ENCODE data around the gene EDN3.
"Not testable (repeated sequence)": the region's sequence is repeated elsewhere in the genome, so short reads cannot be mapped to it uniquely, and the experiment has no call there.

The EDN3 gene

GRCh38 chr20:59309218-59309617 lies 8.8 kb downstream of the EDN3 start:
- no peak for DNase-seq

- DNase-seq, result no peak
These were observed 14.6 kb downstream of the EDN3 start for GRCh38 chr20:59314997-59315396.

GRCh38 chr20:59316911-59317731 lies 16.7 kb downstream of the EDN3 start:
- DNase-seq, result no peak

DNA sequence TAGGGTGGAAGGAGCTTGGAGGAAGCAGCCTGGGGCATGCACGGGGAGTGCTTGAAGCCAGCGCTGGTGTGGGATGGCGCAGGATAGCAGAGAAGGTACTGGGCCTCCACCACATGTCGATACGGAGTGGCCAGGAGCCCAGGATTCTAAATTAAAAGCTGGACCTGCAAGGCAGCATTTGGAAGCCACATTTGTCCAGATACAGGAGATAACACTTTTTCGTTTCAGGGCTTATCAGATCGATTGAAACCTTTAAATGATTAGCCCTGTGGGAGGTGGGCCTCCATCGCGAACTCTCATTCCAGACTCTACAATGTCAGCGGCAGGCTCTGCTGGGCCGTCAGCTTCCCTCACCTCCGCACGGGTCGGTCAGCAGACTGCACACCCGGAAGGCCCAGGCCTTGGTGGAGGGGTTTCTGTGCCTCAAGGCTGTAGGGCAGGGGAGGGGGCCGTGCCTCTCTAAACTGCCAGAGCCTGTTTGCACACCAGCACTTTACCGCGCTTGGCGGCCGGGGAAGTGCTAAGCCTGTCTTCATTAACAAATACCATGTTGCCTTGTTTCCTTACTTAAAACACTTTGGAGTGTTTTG lies 17.9 kb downstream of the EDN3 start:
- no peak for DNase-seq

GRCh38 chr20:59318803-59319202 lies 18.4 kb downstream of the EDN3 start:
- no peak for DNase-seq

- DNase-seq, result no peak
These were observed 20.0 kb downstream of the EDN3 start for GRCh38 chr20:59320426-59320825.

DNA sequence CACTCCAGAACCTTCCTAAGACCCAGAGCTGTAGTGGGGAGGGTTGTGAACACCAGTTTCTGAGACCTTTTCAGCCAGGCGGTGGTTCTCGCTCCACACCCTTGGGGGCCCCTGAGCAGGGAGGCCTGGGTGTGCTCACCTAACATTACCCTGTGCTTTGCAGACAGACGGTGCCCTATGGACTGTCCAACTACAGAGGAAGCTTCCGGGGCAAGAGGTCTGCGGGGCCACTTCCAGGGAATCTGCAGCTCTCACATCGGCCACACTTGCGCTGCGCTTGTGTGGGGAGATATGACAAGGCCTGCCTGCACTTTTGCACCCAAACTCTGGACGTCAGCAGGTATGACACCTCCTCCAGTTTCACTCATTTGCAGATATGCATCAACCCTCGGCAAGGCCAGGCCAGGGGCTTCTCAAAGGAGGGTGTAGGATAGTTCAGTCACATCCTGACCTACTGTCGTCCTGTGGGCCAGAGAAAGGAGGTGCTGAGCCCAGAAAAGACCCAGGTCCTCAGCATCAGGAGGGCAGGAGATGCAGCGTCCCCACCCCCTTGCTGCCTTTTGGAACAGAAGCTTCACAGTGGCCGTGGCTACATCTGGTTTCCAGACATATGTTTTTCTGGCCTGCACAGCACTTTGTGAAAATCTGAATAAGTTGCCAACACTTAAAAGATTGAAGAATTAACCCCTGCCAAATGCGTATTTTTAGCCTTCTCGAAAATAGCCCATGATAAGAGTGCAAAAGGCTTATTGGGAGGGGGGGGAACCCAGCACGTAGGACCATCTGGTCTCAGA lies 20.6 kb downstream of the EDN3 start:
- no peak for DNase-seq

- no peak for DNase-seq
These were observed 21.7 kb downstream of the EDN3 start for GRCh38 chr20:59322081-59322480.

- DNase-seq, result no peak
These were observed 22.4 kb downstream of the EDN3 start for GRCh38 chr20:59322585-59323454.

GRCh38 chr20:59323731-59324130 lies 23.3 kb downstream of the EDN3 start:
- no peak for DNase-seq

DNA sequence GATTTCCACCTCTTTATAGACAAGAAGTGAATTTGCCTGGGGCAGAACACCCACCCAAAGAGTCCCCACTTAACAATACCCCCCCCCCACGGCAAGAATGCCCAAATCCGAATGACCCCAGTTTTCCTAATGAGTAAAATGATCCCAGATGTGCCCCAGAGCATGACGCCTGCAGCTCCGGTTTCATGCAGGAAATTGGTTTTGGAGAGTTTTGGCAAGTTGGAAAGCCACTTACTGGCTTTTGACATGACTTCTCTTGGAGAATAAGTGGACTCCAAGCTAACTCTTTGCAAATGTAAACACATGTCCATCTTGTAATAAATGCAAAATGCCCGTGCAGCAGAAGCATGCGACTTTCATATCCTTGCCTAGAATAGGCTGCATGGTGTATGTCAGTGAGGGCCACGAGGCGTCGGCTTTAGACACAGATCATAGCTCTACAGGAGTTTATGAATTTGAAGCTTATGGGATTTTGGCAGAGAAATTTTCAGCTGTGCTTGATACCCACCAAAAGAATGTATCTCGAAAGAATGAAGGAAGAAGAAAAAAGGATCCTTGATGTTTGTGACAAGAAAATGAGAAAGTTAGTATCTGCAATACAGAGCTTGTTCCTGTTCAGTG lies 24.2 kb downstream of the EDN3 start:
- DNase-seq, result no peak

DNA sequence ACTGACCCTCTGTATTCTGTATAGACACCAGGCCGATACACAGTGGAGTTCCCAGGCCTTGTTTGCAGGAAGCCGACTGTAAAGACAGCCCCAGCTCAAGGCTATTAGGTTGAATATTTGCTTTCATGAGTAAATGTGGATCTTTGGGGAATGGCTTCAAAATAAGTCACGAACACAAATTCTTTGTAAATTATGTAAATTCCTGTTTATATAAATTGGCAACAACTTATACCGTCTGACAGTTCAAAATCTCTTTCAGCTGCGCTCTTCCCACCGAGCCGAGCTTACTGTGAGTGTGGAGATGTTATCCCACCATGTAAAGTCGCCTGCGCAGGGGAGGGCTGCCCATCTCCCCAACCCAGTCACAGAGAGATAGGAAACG lies 24.7 kb downstream of the EDN3 start:
- DNase-seq, result no peak

DNA sequence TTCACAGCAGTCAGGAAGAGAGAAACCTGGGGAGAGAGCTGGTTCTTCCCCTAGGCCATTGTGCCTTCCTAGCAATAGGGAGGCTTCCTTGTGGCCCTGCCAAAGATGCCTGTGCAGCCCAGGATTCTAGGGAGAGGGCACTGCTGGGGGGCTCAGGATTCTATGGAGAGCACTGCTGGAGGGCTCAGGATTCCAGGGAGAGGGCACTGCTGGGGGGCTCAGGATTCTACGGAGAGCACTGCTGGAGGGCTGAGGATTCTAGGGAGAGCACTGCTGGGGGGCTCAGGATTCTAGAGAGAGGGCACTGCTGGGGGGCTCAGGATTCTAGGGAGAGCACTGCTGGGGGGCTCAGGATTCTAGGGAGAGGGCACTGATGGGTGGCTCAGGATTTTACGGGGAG lies 25.8 kb downstream of the EDN3 start:
- DNase-seq, result no peak

- DNase-seq, result no peak
These were observed 27.7 kb downstream of the EDN3 start for GRCh38 chr20:59328071-59328470.

GRCh38 chr20:59331721-59332329 lies 31.4 kb downstream of the EDN3 start:
- DNase-seq, result no peak

DNA sequence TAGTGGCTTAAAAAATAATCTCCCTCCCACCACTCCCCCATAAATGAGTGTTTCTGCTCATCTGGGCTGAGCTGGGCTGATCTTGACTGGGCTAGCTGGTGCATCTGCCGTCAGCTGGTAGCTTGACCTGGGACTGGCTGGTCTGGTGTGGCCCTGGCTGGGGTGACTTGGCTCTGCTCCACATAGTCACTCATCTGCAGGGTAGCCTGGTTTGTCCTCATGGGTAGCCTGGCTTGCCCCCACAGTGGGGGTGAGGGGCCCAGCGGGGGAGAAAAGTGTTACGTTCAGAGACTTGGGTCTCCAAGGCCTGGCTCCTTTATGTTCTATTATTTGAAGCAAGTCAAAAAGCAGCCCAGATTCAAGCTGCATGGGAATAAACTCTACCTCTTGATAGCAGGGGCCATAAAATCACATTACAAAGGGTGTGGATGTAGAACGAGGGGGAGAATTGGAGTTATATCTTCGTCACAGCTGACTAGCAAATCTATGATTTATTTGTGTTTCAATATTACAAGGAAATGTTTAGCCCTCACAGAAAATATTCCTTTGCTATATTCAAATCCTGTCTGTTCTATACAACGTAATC lies 32.9 kb downstream of the EDN3 start:
- no peak for DNase-seq

- DNase-seq, result no peak
These were observed 33.5 kb downstream of the EDN3 start for GRCh38 chr20:59333951-59334350.

- DNase-seq, result no peak
These were observed 34.4 kb downstream of the EDN3 start for GRCh38 chr20:59334651-59335300.

- DNase-seq, result no peak
These were observed 35.0 kb downstream of the EDN3 start for GRCh38 chr20:59335377-59335776.

DNA sequence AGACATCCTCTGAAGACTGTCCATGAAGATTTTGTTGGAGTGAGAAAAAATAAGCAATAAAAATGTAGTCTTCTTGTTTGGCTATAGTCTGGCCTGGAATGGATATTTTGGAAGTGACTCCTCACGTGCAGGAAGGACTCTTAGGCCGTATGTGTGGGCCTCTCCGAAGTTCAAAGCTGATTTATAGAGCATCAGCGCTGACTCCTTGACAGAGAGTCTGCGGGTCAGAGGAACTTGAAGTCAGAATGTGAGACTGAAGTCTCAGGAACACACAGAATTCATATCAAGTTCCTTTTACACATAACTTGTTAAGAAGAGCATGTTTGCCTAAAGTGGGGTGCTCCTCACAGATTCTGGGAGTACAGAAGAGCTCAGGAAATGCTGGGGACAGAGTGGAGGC lies 36.1 kb downstream of the EDN3 start:
- no peak for DNase-seq

DNA sequence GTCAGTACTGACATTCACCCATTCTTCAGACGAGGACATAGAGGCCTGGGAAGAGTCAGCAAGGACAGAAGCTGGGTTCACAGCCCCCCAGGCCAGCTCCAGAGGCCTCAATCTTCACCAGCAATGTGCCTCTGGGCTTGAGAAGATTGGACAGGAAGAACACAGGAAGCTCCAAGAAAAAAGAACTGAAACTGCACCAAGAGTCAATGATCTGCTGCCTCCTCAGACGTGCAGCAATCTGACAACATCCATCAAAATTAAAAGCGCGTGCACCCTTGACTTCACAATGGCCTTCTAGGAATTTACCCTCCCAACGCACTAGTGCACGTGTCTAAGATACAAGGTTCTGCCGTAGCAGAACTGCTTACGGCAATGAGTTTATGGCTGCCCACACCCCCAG lies 38.0 kb downstream of the EDN3 start:
- DNase-seq, result not testable (repeated sequence)
